NB4 (cell line): ENCODE measurements around the gene MMP2.

ENCODE experiments used
- CTCF ChIP-seq: IDR thresholded peaks from one replicate; pipeline ENCODE4 v1.5.1; 2012; ENCODE audit warnings: low read depth, low read length
- MAX ChIP-seq: IDR thresholded peaks from 2 replicates; pipeline ENCODE4 v1.6.1; 2011; ENCODE audit warnings: low read depth, low read length
- MYC ChIP-seq: IDR thresholded peaks from 2 replicates; pipeline ENCODE4 v1.6.1; 2011; ENCODE audit warnings: low read depth, low read length
- POLR2A ChIP-seq: IDR thresholded peaks from 2 replicates; pipeline ENCODE4 v1.6.1; 2011; ENCODE audit warnings: mild to moderate bottlenecking; ENCODE audit not compliant: insufficient read length; ENCODE audit errors: extremely low read depth

DNA sequence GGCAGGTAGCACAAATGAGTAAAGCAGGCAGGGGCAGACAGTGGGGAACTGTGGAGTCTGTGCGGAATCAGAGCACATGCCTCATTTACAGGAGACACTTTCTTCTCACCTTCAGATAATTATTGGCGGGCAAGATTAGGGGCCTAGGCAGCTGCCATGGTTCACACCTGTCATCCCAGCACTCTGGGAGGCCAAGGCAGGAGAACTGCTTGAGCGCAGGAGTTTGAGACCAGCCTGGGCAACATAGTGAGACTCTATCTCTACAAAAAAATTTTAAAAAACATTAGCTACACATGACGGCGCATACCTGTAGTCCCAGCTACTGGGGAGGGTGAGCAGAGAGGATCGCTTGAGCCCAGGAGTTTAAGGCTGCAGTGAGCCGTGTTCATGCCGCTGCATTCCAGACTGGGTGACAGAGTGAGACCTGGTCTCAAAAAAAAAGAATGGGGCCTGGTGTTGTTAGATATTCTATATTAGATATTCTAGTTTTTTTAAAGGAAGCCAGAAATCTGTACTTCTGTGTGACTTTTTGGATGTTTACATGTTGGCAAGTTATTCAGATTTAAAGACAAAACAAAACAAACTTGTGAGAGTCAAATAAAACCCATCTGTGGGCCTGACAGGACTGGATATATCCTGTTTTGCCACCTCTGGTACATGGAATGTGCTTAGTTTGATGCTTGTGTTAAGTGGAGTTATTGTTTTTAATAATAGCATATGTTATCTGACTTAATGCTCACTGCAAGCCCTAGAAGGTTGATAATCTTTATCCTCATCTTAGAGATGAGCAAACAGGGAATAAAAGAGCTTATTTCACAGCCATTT is 24.9 kb downstream of the MMP2 start:
- no peak for TF ChIP-seq POLR2A
- TF ChIP-seq CTCF = no peak
- TF ChIP-seq MAX = no peak
- TF ChIP-seq MYC = no peak
